Epithelial cell of proximal tubule (primary cell): Measurements from ENCODE around the gene CCDC136. TPM values are rescaled to one million over a fixed set of nuclear protein-coding genes. Genes with fewer than 3 reads are reported as not detected.

ENCODE experiments used
- DNase-seq: peaks from one replicate; pipeline ENCODE4 v3.0.0-alpha.2; 2011; ENCODE audit warnings: low read depth
- H3K4me3 ChIP-seq: 2 replicates; pipeline ENCODE4 v1.5.1; 2011; ENCODE audit warnings: low read depth, mild to moderate bottlenecking, low read length
- total RNA-seq: library from RNA; depleted of rRNA; stranded (reverse); fragments of >200 nt; gene quantifications from 2 replicates; pipeline ENCODE4 v1.2.3, GENCODE V29; 2015
- TF ChIP-seq, protein P1 (sequence below): conservative IDR thresholded peaks from 2 replicates; pipeline ENCODE4 v1.5.1; 2012; ENCODE audit warnings: low read depth, mild to moderate bottlenecking, low read length

CCDC136 gene
- total RNA-seq, 1 donor from 2014 or later: 2.0 TPM

DNA sequence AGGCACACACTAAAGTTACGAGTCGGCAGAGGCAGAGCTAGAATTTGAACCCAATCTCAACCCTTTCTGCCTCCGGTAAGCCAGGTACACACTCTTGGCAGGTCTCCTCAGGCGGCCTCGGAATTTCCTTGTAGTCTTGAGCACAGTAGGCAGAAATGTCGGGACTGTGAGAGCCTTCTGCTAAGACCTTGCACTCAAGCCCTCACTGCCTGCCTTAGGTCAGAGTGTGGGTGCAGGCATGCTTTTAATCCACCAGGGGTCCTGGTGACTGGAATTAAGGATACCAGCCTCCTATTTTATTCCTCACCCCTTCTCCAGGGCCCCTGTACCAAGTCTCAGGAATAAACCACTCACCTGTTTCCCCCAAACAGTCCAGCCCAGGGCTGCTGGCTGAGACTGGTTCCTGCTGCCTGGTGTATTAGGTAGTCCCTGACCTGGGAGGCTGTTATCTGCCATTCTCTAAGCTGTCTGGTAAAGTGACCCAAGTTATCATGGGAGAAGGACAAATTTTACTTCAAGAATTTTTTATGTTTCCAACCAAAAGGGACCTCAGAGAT, 71.7 kb downstream of the CCDC136 start:
- DNase-seq: no peak
- TF ChIP-seq, protein P1, sequence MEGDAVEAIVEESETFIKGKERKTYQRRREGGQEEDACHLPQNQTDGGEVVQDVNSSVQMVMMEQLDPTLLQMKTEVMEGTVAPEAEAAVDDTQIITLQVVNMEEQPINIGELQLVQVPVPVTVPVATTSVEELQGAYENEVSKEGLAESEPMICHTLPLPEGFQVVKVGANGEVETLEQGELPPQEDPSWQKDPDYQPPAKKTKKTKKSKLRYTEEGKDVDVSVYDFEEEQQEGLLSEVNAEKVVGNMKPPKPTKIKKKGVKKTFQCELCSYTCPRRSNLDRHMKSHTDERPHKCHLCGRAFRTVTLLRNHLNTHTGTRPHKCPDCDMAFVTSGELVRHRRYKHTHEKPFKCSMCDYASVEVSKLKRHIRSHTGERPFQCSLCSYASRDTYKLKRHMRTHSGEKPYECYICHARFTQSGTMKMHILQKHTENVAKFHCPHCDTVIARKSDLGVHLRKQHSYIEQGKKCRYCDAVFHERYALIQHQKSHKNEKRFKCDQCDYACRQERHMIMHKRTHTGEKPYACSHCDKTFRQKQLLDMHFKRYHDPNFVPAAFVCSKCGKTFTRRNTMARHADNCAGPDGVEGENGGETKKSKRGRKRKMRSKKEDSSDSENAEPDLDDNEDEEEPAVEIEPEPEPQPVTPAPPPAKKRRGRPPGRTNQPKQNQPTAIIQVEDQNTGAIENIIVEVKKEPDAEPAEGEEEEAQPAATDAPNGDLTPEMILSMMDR: peak; percentile 61
- peak overlapping the region; percentile 65 for H3K4me3 ChIP-seq

DNA sequence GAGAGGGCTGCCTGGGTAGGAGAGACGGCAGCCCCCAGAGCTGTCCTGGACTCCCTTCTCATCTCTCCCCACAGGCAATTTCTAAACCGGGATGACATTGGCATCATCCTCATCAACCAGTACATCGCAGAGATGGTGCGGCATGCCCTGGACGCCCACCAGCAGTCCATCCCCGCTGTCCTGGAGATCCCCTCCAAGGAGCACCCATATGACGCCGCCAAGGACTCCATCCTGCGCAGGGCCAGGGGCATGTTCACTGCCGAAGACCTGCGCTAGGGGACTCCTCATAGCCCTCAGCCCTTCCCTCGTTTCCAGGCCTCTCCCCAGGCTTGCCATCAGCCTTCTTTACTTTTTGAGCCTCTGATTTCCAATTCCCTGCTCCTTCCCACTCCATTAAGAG, 73.5 kb downstream of the CCDC136 start:
- H3K4me3 ChIP-seq: no peak overlapping the region
- no peak for DNase-seq
- TF ChIP-seq, protein P1: no peak

DNA sequence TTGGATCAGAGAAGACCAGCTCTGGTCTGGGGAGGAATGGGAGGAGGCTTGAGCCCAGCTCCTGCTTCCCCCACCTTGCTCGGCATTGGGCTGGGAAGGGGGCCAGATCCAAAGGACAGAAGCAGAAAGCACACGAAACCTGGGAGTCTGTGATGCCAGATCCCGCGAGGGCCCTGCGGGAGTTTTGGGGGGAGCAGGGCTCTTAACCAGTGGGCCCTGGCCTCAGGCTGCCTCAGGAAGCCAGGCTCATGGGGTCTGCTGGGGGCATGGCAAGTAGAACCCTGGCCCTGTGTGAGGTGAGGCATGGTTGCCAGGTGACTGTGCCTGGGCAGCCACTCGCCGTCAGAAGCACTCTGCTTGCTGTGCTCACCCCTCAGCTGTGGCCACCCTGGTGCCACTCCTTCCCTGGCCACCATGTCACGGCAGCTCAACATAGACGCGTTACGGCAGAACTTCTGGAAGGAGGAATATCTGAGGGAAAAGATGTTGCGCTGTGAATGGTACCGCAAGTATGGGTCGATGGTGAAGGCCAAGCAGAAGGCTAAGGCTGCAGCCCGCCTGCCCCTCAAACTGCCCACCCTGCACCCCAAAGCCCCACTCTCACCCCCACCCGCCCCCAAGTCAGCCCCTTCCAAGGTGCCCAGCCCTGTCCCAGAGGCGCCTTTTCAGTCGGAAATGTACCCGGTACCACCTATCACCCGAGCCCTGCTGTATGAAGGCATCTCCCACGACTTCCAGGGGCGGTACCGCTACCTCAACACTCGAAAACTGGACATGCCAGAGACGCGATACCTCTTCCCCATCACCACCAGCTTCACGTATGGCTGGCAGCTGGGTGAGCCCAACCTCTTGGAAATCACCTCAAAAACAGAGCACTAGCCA, 74.5 kb downstream of the CCDC136 start:
- H3K4me3 ChIP-seq: no peak overlapping the region
- TF ChIP-seq, protein P1: no peak
- no peak for DNase-seq

DNA sequence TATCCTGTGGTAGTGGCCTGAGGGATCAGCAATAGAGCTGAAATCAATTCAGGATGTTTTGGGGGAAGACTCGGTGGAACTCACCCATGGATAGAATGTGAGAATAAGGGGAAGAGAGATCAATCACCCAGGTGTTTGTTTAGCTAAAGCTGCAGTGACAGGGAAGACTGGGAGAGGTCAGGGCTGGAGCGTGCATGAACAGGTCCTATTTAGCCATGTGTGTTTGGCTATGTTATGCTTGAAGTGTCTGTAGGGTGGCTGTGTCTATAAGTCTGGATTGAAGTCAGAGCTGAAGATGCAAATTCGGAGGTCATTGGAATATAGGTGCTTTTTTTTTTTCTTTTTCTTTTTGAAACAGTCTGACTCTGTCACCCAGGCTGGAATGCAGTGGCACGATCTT, 75.5 kb downstream of the CCDC136 start:
- no peak for DNase-seq
- no peak overlapping the region for H3K4me3 ChIP-seq
- TF ChIP-seq, protein P1: no peak

DNA sequence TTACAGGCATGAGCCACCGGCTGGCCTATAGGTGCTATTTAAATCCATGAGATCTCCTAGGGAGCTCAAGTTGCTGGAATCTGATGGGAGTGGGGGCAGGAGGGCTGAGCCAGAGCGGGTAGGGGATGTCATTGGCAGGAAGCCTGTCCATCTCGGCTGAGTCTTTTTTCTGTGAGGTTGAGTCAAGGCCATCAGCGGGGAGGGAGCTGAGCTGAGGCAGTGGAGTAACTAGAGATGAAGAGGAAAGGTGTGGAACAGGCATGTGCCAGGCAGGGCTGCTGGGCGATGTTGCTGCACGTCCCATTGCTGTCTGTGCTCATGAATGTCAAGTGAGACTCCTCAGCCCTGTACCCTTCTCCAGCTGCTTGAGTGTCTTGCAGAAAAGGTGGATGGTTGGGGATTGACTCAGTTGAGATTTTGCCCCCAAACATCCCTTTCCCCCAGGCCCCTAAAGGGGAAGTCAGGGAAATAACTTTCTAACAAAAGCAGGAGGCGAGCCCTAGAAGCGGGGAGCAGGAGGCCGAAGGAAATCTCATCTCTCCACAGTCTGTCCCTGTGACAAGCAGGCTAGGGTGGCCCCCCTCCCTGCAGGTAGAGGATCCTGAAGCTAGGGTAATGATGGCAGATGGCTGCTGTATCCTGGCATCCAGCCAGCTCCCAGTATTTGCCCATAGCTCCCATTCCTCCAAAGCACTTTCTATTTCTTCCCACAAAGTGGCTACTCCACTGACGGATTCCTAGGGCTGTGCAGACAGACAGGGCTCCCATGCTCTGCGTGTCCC, 76.3 kb downstream of the CCDC136 start:
- H3K4me3 ChIP-seq: no peak overlapping the region
- TF ChIP-seq, protein P1: no peak
- DNase-seq: no peak

DNA sequence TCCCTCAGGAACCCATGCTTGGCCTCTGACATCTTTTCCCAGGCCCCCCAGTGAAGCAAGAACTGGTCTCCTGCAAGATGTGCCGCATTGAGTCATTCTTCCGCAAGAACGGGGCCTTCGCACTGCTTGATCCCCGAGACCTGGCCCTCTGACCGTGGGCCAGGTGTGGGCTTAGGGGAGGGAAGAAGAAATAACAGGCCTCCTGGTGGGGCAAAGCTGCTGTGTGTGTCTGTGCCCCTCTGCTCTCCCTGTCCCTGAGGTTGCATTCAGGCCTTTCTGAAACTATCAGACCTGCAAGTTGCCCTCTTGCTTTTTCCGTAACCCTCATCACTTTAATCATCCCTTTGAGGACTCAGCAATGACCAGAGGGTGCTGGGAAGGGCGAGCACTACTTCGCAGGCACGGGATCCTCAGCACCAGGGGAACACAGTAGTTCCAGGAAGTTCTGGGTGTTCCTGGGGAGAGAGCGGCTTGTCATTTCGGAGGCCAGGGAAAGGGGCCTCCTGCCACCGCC, 76.9 kb downstream of the CCDC136 start:
- no peak for DNase-seq
- TF ChIP-seq, protein P1: no peak
- peak overlapping the region; percentile 58 for H3K4me3 ChIP-seq
